GM12874 (cell line): ENCODE data around the gene CCDC9B.

ENCODE experiments used
- CTCF ChIP-seq: IDR thresholded peaks from 2 replicates; pipeline ENCODE4 v1.5.1; 2011; ENCODE audit warnings: low read depth, mild to moderate bottlenecking, control low read depth, low read length, moderate library complexity; ENCODE audit not compliant: insufficient read depth

Gene CCDC9B

GRCh38 chr15:40380636-40381035 lies 39.9 kb upstream of the CCDC9B start:
- TF ChIP-seq CTCF = no peak

GRCh38 chr15:40379853-40380252 lies 39.1 kb upstream of the CCDC9B start:
- TF ChIP-seq CTCF = no peak

- no peak for TF ChIP-seq CTCF
These were observed 38.6 kb upstream of the CCDC9B start for GRCh38 chr15:40379374-40379773.

GRCh38 chr15:40377606-40378005 lies 36.9 kb upstream of the CCDC9B start:
- TF ChIP-seq CTCF = no peak

GRCh38 chr15:40372981-40373380 lies 32.2 kb upstream of the CCDC9B start:
- TF ChIP-seq CTCF = no peak

GRCh38 chr15:40369971-40370370 lies 29.2 kb upstream of the CCDC9B start:
- no peak for TF ChIP-seq CTCF

- no peak for TF ChIP-seq CTCF
These were observed 28.7 kb upstream of the CCDC9B start for GRCh38 chr15:40369474-40369869.
